Activated T-cell treated with anti-CD3 and anti-CD28 coated beads for 4 hours (primary cell): ENCODE data around the gene CMIP.

Experiments used
- DNase-seq: peaks from one replicate; pipeline ENCODE4 v3.0.0-alpha.2; 2020

The CMIP gene

DNA sequence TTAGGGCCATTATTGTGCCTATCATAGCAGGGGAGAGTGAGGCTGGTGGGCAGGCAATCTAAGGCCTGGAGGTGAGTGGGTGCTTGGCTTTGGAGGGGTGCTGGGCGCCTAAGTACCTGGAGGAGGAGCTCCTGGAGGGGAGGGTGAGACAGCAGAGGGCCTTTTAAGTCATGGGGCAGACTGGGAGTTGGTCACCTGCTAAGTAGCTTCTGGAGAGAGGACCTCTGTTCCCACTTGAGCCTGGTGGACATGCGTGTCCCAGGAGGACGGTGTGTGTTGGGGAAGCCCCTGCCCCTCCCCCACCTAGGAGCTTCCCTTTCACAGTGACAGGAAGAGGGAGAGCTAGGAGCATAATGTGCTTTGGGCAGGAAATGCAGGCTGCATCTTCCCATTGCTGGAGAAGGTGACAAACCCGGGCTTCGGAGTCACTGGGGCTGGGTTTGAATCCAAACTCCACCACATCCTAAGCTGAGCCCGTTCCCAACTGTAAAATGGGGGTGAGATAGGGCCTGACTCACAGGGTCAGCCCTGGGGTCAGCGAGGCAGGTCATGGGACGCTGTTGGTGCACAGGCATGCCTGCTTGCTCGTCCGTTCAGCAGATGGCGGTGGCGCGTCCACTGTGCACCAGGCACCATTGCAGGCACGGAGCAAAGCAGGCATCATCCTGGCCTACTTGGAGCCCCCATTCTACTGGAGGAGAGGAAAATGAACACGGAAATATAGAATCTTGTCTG is 37.9 kb downstream of the CMIP start:
- no peak for DNase-seq

GRCh38 chr16:81483064-81483969 is 38.7 kb downstream of the CMIP start:
- no peak for DNase-seq

- DNase-seq = no peak
Measured at GRCh38 chr16:81483970-81484595, 39.5 kb downstream of the CMIP start.

GRCh38 chr16:81484908-81485624 is 40.5 kb downstream of the CMIP start:
- DNase-seq = no peak

- DNase-seq = no peak
Measured at GRCh38 chr16:81485824-81486539, 41.4 kb downstream of the CMIP start.

DNA sequence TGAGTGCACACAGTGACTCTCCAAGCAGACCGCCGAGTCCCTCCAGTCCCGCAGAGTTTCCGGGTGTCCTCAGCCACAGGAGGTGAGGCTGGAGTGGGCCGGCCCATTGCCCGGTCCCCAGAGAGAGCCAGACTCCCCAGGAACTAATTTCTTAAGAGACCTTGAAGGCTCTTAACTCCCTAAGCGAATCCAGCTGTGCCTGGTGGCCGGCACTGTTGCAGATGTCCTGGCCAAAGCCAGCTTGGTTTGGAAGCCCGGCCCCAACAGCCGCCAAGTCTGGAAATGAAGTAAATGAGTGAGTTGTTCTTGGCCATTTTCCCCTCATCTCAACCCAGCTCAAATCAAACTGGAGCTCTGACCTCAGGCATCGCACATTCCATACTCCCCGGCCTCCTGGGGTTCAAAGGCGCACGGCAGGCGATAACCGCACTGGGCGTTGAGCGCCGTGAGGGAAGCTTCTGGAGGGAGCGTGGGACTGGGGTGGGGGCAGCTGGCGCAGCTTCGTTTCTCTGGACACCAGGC is 42.0 kb downstream of the CMIP start:
- no peak for DNase-seq

- DNase-seq = no peak
Measured at GRCh38 chr16:81487301-81487720, 42.7 kb downstream of the CMIP start.

DNA sequence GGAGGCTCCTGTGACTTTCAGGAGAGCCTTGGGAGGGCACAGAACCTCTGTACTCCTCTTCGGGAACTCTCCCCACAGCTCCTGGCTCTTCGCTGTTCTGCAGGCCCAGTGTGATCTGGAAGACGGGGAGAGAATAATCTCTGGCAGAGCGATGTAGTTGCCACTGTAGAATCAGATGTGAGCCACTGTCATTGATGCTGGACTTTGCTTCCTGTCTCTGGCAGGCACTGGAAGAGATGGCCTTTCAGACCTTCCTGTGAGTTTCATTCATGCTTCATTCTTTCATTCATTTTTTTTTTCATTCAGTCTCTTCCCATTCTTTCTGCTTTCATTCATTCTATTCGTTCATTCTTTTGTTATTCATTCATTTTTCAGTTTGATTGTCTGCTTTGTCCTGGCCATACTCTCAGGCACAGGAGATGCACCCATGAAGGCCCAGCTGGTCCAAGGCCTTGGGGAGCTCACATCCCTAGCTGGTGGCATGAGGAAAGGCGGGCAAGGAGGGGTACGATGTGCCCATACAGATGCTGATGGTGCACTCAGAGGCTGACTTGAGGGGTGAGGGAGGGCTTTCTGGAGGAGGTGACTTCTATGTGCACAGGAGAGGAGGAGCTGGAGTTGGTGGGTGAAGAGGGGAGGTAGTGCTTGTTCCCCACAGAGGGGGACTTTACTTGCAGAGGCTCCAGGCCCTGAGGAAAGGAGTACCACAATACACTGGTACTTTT is 44.2 kb downstream of the CMIP start:
- no peak for DNase-seq

DNA sequence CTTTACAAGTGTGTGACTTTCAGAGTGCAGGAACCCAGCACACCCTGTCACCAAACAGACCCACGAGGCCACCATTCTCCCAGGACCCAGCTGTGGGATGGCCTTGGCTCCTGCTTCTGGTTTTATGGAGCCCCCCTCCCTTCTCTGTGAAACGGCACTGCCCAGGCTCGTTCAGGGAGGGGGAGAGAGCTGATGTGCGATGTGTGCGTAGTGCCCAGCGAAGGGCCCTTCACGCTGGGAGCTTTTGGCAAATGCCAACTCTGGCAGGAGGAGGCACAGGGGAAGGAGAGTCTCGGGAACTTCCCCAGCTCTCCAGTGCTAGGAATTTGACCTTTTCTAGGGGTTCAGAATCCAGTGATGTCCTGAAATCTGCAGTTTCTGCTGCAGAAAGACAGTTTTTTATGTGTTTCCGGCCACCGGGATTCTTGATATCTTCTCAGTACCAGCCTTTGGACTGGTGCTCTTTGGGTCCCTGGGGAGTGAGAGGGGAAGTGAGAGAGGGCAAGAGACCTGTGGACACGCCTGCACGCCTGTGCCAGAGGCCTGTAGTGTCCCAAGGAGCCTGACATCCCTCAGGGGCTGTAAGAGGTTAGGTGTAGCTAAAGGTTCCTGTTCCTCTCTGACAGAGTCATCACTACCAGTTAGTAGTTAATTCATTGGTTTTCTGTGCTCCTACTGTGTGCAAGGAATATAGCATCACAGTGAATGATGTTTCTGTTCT is 45.1 kb downstream of the CMIP start:
- no peak for DNase-seq

DNA sequence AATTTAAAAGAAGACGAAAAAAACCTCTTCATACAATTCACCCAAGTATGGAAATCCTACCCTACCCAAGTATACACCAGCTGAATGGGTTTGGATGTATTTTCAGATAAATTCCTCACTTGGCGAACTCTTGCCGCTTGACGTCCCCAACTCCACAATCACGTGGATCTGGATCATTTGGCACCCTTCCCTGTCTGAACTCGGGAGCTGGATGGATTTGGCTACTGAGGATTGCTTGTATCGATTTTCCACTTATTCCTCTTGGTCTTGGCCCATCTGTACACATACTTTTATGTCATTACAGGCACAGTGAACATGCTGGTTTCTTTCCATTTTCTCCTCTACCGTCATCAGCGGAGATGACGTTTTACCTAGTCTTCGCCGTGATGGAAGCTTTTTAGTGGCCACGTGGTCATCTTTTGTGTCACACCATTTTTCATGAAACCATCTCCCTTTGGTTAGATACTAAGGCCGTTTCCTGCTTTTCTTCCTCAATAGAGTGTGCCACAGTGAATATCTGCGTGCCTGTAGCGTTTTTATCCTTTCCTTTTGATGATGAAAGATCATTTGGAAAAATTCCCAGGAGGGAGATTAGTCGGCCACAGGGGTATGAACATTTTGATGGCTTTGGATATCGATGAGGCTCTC is 47.1 kb downstream of the CMIP start:
- no peak for DNase-seq

GRCh38 chr16:81492311-81492761 is 47.7 kb downstream of the CMIP start:
- no peak for DNase-seq

DNA sequence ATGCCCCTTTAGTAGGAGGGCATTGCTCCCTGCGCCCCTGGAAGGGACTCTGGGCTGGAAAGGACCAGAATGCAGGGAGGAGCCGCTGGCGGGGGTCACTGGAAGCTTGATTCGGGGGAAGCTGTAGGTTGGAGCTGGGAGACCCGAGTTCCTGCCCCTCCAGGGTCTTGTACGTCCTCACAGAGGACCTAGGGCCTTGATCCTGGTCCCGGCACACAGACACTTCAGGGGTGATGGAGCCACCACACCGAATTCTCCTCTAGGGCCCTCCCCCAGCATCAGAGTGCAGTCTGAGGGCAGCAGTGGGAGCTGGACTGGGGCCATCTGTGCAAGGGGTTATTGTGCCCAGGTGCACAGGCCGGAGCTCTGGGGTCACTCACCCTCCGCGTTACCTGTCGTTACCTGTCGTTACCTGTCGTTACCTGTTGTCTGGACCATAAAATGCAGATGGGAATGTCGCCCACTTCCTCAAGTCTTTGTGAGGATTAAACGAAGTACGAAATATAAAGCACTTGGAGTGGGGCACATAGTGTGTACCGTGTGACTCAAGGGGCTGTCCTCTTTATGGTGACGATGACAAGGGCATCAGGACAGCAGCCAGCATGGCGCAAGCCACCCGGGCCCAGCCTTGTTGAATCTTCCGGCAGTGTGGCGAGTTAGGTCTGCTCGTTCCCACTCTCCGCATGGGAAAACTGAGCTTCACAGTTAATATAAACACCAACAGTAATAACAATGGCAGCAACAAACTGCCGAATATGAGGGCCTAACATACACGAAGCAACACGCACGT is 48.6 kb downstream of the CMIP start:
- DNase-seq = no peak

DNA sequence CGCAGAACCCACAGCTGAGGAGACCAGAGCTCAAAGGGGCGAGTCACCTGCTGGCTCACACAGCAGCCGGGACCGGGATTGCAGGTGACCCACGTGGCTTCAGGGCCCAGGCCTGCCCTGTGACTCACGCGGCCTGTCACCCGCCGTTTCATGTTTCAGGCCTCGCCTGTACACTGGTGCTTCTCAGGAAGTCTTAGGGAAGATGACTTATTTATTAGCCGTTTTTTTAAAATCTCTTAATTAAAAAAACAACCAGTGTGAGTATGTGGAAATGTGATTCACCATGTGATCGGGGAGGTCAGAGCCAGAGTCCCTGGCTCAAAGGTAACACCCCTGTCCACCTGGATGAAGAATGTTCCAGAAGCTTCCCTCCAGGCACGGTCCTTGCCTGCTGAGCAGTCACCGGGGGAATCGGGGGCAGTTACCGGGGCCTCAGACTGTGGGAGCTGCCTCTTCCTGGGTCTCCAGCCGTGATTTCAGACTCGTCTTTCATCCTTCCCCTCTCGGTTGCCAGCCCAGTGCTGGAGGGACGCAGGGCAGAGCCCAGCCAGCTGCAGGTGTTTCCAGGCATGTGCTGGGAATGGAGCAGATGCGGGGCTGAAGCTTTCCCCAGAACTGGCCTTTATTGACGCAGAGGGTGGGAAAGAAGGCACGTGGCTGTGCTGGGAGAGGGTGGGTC is 49.3 kb downstream of the CMIP start:
- DNase-seq = no peak

DNA sequence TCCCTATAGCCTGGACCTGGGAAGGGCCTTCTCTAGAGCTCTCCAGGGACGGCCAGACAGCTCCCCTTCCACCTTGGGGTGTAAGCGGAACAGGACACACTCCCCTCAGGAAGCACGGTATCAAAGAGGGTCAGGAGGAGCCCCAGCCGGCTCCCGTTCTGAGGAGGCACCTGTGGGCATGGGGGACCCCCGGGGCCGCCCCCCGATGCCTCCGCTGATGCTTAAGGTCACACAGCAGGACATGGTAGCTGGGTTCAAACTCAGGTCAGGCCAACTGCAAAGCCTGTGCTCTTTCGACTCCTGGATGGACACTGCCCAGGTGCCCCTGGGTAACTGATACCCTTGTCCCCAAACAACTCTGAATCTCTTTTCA is 49.8 kb downstream of the CMIP start:
- DNase-seq = no peak

DNA sequence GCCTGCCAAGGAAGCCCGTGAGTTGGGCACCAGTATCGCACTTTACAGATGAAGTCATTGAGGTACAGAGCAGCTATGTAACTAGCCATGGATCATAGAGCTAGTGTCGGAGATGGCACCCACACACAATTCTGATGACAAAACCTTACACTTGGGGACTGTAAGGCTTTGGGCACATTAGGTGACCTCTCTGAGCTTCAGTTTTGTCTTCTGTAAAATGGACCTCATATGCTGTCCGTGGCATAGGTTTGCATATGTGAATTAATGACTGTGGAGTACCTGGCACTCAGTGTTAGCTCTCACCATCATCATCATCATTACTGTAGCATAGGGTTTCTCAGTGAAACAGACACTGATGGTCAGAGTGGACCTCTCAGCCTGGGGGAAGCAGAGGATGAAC is 50.3 kb downstream of the CMIP start:
- DNase-seq = no peak

DNA sequence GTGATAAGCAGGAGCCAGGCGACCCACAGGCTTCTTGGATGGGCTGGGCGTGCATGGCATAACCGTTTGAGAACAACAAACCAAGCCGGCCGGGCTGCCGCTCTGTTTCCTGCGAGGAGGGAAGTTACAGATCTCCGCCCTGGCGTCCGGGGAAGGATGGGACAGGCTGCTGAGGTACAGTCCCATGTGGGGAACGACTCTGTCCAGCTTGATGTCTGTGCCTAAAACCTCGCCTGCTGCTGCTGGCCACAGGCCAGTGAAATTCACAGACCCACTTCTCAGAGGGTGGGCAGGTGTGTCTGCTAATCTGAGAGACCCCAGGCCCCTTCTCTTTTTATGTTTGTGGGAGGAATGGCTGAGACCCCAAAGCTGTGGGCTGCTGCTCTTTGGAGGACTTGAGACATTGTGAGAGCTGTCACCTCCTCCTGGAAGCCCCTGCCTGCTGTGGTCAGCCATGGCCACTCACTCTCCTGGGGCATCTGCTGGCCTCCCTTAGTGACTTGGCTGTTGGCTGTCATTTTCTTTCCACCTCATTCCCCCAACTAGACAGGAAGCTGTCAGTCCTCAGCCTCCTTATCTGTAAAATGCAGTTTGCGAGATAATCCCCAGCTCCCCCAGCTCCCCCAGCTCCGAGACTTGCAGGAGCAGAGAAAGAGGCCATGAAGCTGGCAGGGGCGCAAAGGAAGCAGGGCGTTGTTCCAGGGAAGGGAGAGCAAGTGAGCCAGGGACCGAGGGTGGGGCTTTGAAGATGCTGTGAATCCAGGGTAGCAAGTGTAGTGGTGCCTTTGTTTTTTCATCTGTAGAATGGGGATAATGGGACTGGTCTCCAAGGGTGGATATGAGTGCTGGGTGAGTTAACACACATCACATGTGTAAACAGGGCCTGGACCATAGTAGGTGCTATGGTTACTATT is 51.0 kb downstream of the CMIP start:
- no peak for DNase-seq

DNA sequence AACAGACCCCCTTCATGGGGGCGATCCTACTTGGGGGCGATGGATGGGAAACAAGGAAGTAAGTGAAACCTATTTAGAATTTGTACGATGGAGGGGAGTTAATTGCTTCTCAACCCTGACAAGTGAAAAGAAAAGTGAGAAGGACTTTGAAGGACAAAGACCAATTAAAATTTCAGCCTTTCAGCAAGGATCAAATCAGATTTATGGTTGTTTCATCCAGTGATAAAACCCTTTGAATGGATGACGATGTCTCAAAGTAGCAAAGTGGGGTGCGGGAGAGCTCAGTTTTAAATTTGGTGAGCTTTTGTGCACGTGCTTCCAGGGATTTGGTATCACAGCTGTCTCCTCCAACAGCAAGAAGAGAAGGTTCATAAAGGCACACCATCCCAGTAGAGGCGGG is 51.7 kb downstream of the CMIP start:
- no peak for DNase-seq

DNA sequence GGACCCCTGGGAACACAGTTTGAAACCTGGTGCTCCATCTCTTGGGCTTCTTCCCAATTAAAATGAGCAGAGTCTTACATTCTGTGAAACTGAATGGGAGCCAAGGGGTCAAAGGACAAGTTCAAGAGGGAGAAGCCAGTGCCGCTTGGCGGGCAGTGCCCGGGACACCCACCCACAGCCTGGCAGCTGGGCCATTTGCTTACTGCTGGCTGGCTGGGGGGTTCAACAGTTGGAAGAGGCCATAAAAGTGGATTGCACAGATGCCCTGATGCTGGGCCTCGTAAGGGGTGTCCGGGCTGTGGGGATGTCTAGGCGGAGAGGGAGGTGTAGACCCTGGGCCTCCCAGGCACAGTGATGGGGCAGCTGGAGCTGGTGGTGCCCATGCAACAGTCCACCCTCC is 52.1 kb downstream of the CMIP start:
- DNase-seq = no peak
